Measurements from ENCODE around the gene HMGCS1.

DNA sequence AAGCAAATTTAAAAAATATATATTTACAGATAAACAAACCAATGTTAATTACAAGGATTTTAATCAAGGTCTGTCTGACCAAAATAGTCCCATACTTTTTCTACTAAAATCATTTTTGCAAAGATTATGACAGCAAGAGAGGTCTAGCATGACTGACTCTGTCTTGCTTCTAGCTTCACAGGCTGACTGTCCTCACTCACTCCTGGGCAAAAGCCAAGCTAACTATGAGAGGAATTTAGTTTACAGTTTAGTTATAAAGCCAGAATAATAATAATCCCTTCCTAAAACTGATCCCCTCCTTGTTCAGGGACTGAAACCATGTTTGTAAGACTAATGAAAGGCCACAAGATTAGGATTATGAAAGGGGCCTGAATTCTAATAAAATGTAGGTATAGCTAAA is 45.5 kb upstream of the HMGCS1 start:
- TF ChIP-seq CTCF (IDR thresholded peaks at IDR 0.05 in 2 of 3, conservative IDR thresholded peaks at IDR 0.05 in 1 of 3; ENCODE audit: insufficient read depth in 2 of 3, low read depth in 1 of 3, low read length in 3 of 3) (no peak), AFF4 (CRISPR knock-in tag; IDR thresholded peaks at IDR 0.05) (no peak), RFX5 (IDR thresholded peaks at IDR 0.05; ENCODE audit: low read depth, low read length) (no peak), POLR2A (conservative IDR thresholded peaks at IDR 0.05) (no peak), MCM3 (IDR thresholded peaks at IDR 0.05) (no peak), FOSL1 (tag; conservative IDR thresholded peaks at IDR 0.05) (no peak), SREBF2 (CRISPR knock-in tag; IDR thresholded peaks at IDR 0.05) (no peak), NCOA2 (IDR thresholded peaks at IDR 0.05; ENCODE audit: partially characterized antibody in 2 of 2) (no peak), RCOR1 (IDR thresholded peaks at IDR 0.05; ENCODE audit: borderline replicate concordance in 1 of 2, low read depth in 2 of 2, low read length in 2 of 2) (no peak), GTF2E2 (tag; IDR thresholded peaks at IDR 0.05) (no peak), PKNOX1 (IDR thresholded peaks at IDR 0.05) (no peak), NFYB (IDR thresholded peaks at IDR 0.05; ENCODE audit: extremely low read depth, insufficient read length) (no peak), SNIP1 (IDR thresholded peaks at IDR 0.05; ENCODE audit: low read depth) (no peak)
- TF ChIP-seq, protein P1, sequence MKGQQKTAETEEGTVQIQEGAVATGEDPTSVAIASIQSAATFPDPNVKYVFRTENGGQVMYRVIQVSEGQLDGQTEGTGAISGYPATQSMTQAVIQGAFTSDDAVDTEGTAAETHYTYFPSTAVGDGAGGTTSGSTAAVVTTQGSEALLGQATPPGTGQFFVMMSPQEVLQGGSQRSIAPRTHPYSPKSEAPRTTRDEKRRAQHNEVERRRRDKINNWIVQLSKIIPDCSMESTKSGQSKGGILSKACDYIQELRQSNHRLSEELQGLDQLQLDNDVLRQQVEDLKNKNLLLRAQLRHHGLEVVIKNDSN (CRISPR knock-in tag; IDR thresholded peaks at IDR 0.05), result no peak
